T-helper 1 cell (primary cell): ENCODE data around the gene FGD6.
"Not testable (repeated sequence)": the region's sequence is repeated elsewhere in the genome, so short reads cannot be mapped to it uniquely, and the experiment has no call there.

Source experiments
- DNase-seq, 5 donors: peaks; one replicate each; pipeline ENCODE4 v3.0.0-alpha.2; 2012 to 2020
- total RNA-seq, 4 donors: gene quantifications; one replicate each; lab custom pipeline; 2026; lab: John Stamatoyannopoulos, UW

The FGD6 gene
- total RNA-seq: 3.7 to 5.7 (median 4.1) reads per million in 4 donors

- DNase-seq: peak; percentile 94 to 99 (median 96)
Measured at GRCh38 chr12:95217377-95218149, at the start of gene FGD6, which contains the start of gene VEZT. FGD6 (minus strand) TSS chr12:95217467; CDS start chr12:95217240, 227 bp downstream. VEZT (plus strand) TSS chr12:95217807; CDS start chr12:95217851, 44 bp downstream.

- DNase-seq: no peak
Measured at GRCh38 chr12:95266254-95266653, 49.0 kb upstream of the FGD6 start.

- no peak for DNase-seq
Measured at GRCh38 chr12:95265765-95266164, 48.5 kb upstream of the FGD6 start.

- no peak for DNase-seq
Measured at GRCh38 chr12:95262808-95263207, 45.5 kb upstream of the FGD6 start.

- no peak for DNase-seq
Measured at GRCh38 chr12:95261109-95261508, 43.8 kb upstream of the FGD6 start.

GRCh38 chr12:95259368-95259767, 42.1 kb upstream of the FGD6 start:
- DNase-seq: no peak

- DNase-seq: no peak
Measured at GRCh38 chr12:95258803-95259202, 41.5 kb upstream of the FGD6 start.

GRCh38 chr12:95258151-95258550, 40.9 kb upstream of the FGD6 start:
- no peak for DNase-seq

GRCh38 chr12:95257541-95257940, 40.3 kb upstream of the FGD6 start:
- DNase-seq: no peak

- DNase-seq: no peak
Measured at GRCh38 chr12:95253386-95253785, 36.1 kb upstream of the FGD6 start.

- DNase-seq: no peak
Measured at GRCh38 chr12:95248604-95249360, 31.5 kb upstream of the FGD6 start.

- DNase-seq: no peak
Measured at GRCh38 chr12:95248095-95248494, 30.8 kb upstream of the FGD6 start.

GRCh38 chr12:95244350-95244749, 27.1 kb upstream of the FGD6 start:
- DNase-seq: no peak

GRCh38 chr12:95243497-95244183, 26.4 kb upstream of the FGD6 start:
- no peak for DNase-seq

- DNase-seq: no peak
Measured at GRCh38 chr12:95241761-95242506, 24.7 kb upstream of the FGD6 start.

- DNase-seq: not testable (repeated sequence)
Measured at GRCh38 chr12:95241138-95241537, 23.9 kb upstream of the FGD6 start.

GRCh38 chr12:95240556-95240955, 23.3 kb upstream of the FGD6 start:
- DNase-seq: no peak

GRCh38 chr12:95239835-95240234, 22.6 kb upstream of the FGD6 start:
- DNase-seq: not testable (repeated sequence)

GRCh38 chr12:95239216-95239615, 21.9 kb upstream of the FGD6 start:
- DNase-seq: no peak

- DNase-seq: no peak
Measured at GRCh38 chr12:95238150-95238549, 20.9 kb upstream of the FGD6 start.

GRCh38 chr12:95237315-95237714, 20.0 kb upstream of the FGD6 start:
- no peak for DNase-seq

- not testable (repeated sequence) for DNase-seq
Measured at GRCh38 chr12:95235621-95236020, 18.4 kb upstream of the FGD6 start.
